Left ventricle myocardium superior (tissue), 1 donor: ENCODE results near the gene VENTX. TPM values are rescaled to one million over a fixed set of nuclear protein-coding genes. Genes with fewer than 3 reads are reported as not detected.

ENCODE experiments used
- ATAC-seq: fragments of 200-7000 bp; cut with Tn5 transposase; one replicate; pipeline ENCODE4 v1.9.1; 2020; ENCODE audit warnings: mild to moderate bottlenecking, moderate library complexity
- DNase-seq: peaks from one replicate; pipeline ENCODE4 v3.0.0-alpha.2; 2020
- intact Hi-C: fragments of 100-400 bp; cut with micrococcal nuclease; formaldehyde crosslinking; loops from one replicate; pipeline ENCODE4 v1.11.0; 2022
- total RNA-seq: library from RNA; stranded (reverse); fragmentation: NEBNext Ultra II Directional; extraction: Animal tissue kit (Norgen Biotek cat#: 25700); gene quantifications from one replicate; pipeline ENCODE4 v1.2.1, GENCODE V29; 2021
- donor health status: DM: no; HTN: yes; CAD: no; lungs with severe emphysema.

The VENTX gene
- total RNA-seq, 1 donor from 2014 or later = 0.99 TPM

- DNase-seq (no peak), ATAC-seq (no peak)
- intact Hi-C loops = no loop called here
Measured at GRCh38 chr10:133249094-133249780, 11.6 kb downstream of the VENTX start.

- no peak for DNase-seq
Measured at GRCh38 chr10:133249975-133250754, 12.5 kb downstream of the VENTX start.

GRCh38 chr10:133251388-133252222 lies 13.9 kb downstream of the VENTX start:
- intact Hi-C loops = no loop called here
- peak; percentile 64 for ATAC-seq

More at GRCh38 chr10:133249975-133250754, 12.5 kb downstream of the VENTX start:
- no peak for ATAC-seq
- intact Hi-C loops = no loop called here

GRCh38 chr10:133252223-133252552 lies 14.5 kb downstream of the VENTX start:
- ATAC-seq (no peak), DNase-seq (no peak)
- intact Hi-C loops = no loop called here

More at GRCh38 chr10:133251388-133252222, 13.9 kb downstream of the VENTX start:
- no peak for DNase-seq

- DNase-seq (no peak), ATAC-seq (no peak)
- intact Hi-C loops = no loop called here
Measured at GRCh38 chr10:133253361-133253955, 15.8 kb downstream of the VENTX start.

GRCh38 chr10:133254421-133255120 lies 16.9 kb downstream of the VENTX start:
- no peak for DNase-seq
- ATAC-seq = no peak
- intact Hi-C loops = no loop called here

GRCh38 chr10:133255323-133255722 lies 17.7 kb downstream of the VENTX start:
- DNase-seq (no peak), ATAC-seq (no peak)
- intact Hi-C loops = no loop called here

- ATAC-seq = peak; percentile 45
- intact Hi-C loops = no loop called here
- DNase-seq = peak; percentile 78
Measured at GRCh38 chr10:133257489-133258065, 19.9 kb downstream of the VENTX start.

- DNase-seq (no peak), ATAC-seq (no peak)
- intact Hi-C loops = no loop called here
Measured at GRCh38 chr10:133258066-133258817, 20.6 kb downstream of the VENTX start.

GRCh38 chr10:133258818-133259601 lies 21.4 kb downstream of the VENTX start:
- ATAC-seq (peak; percentile 16), DNase-seq (peak; percentile 79)
- intact Hi-C loops = no loop called here

GRCh38 chr10:133259602-133259989 lies 21.9 kb downstream of the VENTX start:
- intact Hi-C loops = no loop called here
- no peak for DNase-seq
- ATAC-seq = no peak

- intact Hi-C loops = no loop called here
- ATAC-seq (peak; percentile 64), DNase-seq (peak; percentile 79)
Measured at GRCh38 chr10:133260895-133261725, 23.5 kb downstream of the VENTX start.

GRCh38 chr10:133261726-133262325 lies 24.2 kb downstream of the VENTX start:
- DNase-seq (peak; percentile 95), ATAC-seq (peak; percentile 87)
- intact Hi-C loops = no loop called here

GRCh38 chr10:133262696-133263095 lies 25.0 kb downstream of the VENTX start:
- ATAC-seq (no peak), DNase-seq (no peak)
- intact Hi-C loops = no loop called here

GRCh38 chr10:133263674-133264073 lies 26.0 kb downstream of the VENTX start:
- intact Hi-C loops = no loop called here
- ATAC-seq (no peak), DNase-seq (no peak)

GRCh38 chr10:133264461-133264860 lies 26.8 kb downstream of the VENTX start:
- ATAC-seq (no peak), DNase-seq (no peak)
- intact Hi-C loops = no loop called here
